B cell (primary cell): Measurements from ENCODE around the gene ZNF471.

Source experiments
- CTCF ChIP-seq: fragments of 200-600 bp; IDR thresholded peaks from one replicate; pipeline ENCODE4 v1.8.0; 2022; ENCODE audit warnings: antibody characterized with exemption, mild to moderate bottlenecking
- EZH2 ChIP-seq: IDR thresholded peaks from 2 replicates; pipeline ENCODE4 v1.6.1; 2012; ENCODE audit warnings: borderline replicate concordance, low read depth, mild to moderate bottlenecking, moderate library complexity, low read length; ENCODE audit not compliant: insufficient read depth, poor library complexity, severe bottlenecking

GRCh38 chr19:56477429-56478338, 30.0 kb upstream of the ZNF471 start:
- no peak for TF ChIP-seq EZH2
- no peak for TF ChIP-seq CTCF
